Measurements from ENCODE around the gene PIGL.

- TF ChIP-seq POLR2A (IDR thresholded peaks at IDR 0.05), result no peak
- TF ChIP-seq CTCF (IDR thresholded peaks at IDR 0.05), result no peak
These were observed 30.6 kb downstream of the PIGL start for GRCh38 chr17:16247586-16247984.

Measured in tibial nerve (tissue), 3 donors.